AG04449 (cell line): ENCODE data around the gene PTPRE.

Experiments used
- CTCF ChIA-PET: fragments of 350-600 bp; formaldehyde crosslinking; extraction: SDS; loops from one replicate; lab custom pipeline; 2021; ENCODE audit warnings: antibody characterized with exemption; lab: Yijun Ruan, JAX
- POLR2A ChIA-PET: fragments of 400-600, 350-600 bp; formaldehyde crosslinking; extraction: SDS; loops from one replicate; lab custom pipeline; 2020; ENCODE audit warnings: antibody characterized with exemption, inconsistent platforms; lab: Yijun Ruan, JAX
- DNase-seq: peaks from one replicate; pipeline ENCODE4 v3.0.0-alpha.2; 2010; ENCODE audit warnings: low read depth, low spot score
- H3K4me3 ChIP-seq: 2 replicates; pipeline ENCODE4 v1.5.1; 2011; ENCODE audit warnings: low read depth, mild to moderate bottlenecking, control low read depth, low read length
- TF ChIP-seq, protein P1 (sequence below): IDR thresholded peaks from one replicate; pipeline ENCODE4 v1.5.1; 2011; ENCODE audit warnings: mild to moderate bottlenecking, moderate library complexity, low read length, control low read depth, inconsistent platforms; ENCODE audit not compliant: insufficient read depth; ENCODE audit errors: missing control alignments

PTPRE gene

DNA sequence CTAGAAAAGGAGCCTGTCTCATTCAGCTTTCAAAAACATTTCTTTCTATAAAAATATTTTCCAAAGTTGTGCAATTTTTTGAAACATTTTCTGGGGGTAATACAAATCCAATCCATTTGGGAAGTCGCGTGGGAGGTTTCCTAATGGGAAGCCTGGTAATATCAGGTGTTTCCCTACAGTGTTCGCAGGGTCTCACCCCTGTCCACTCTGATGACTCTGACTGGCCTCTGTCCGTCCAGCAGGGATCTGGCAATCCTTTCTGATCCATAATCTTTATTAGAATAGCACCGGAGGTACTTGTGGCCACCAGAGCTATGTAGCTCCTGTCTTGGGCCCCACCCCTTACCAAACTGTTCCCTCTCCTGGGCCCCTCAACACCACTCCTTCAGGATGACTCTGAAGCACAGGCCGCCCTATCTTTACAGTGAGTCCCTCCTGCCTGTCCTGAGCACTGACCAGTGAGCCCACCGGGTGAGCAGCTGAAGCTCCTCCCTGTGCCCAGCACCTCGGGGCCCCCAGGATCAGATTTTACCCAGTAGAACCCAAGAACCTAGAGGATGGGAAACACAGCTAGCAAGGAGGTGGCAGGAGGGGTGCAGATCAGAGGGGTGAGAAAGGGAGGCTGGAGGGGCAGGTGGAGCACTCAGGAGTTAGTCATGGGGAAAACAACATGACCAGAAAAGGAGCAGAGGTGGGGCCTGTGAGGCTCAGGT lies 84.8 kb downstream of the PTPRE start:
- H3K4me3 ChIP-seq: no peak overlapping the region
- ChIA-PET CTCF (interaction anchor here (2.6 kb wide), 1 partner anchor 20 kb away, joined by 13 read pairs; no protein-coding TSS in a partner anchor), POLR2A (no interaction called here)
- TF ChIP-seq, protein P1, sequence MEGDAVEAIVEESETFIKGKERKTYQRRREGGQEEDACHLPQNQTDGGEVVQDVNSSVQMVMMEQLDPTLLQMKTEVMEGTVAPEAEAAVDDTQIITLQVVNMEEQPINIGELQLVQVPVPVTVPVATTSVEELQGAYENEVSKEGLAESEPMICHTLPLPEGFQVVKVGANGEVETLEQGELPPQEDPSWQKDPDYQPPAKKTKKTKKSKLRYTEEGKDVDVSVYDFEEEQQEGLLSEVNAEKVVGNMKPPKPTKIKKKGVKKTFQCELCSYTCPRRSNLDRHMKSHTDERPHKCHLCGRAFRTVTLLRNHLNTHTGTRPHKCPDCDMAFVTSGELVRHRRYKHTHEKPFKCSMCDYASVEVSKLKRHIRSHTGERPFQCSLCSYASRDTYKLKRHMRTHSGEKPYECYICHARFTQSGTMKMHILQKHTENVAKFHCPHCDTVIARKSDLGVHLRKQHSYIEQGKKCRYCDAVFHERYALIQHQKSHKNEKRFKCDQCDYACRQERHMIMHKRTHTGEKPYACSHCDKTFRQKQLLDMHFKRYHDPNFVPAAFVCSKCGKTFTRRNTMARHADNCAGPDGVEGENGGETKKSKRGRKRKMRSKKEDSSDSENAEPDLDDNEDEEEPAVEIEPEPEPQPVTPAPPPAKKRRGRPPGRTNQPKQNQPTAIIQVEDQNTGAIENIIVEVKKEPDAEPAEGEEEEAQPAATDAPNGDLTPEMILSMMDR: no peak
- DNase-seq: no peak

DNA sequence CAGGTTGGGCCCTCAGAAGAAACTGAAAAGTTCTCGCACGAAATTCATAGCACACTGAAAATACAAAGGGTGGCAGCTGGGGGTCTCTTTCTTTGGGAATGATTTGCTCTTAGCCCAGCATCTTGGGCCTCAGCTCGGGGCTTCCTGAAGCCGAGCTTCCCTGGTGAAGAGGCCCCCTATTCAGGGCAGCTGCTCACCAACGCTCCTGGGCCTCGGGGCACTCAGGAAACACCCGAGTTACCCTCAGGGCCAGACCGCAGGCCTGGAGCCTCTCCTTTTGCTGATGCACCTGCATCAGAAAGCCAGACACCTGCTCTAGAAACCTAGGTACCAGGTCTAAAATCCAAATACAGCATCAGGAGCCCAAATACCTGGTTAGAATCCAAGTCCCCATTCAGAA lies 85.5 kb downstream of the PTPRE start:
- TF ChIP-seq, protein P1: no peak
- H3K4me3 ChIP-seq: no peak overlapping the region
- DNase-seq: no peak
- ChIA-PET CTCF (interaction anchor here (2.6 kb wide), 1 partner anchor 19 kb away, joined by 13 read pairs; no protein-coding TSS in a partner anchor), POLR2A (no interaction called here)

DNA sequence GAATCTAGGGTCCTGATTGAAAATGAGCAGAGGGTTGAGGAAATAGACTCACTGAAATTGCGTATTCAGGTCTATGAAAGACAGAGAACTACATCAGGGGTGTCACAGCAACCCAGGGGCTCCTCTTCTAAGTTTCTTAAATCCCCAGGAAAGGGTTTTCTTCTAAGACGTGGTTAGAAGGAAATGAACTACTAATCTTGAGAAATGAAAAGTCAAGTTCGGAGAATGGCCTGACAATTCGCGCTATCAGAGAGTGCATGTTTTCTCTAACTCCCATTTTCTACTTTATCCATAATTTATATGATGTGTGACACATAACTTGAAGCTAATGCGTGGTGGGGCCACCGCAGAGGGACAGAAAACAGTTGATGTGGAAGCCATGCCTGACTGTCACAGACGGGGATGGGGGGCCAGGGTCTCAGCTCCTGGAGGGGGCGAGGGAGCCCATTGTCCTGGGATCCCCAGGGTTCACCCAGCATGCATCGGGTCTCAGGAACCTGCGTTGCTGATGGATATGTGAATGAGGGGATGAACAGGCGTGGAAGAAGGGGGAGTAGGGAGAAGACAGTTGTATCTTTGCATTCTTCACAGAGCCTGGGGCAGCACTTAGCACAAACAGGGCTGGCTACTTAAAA lies 86.3 kb downstream of the PTPRE start:
- CTCF ChIA-PET: interaction anchor here (2.6 kb wide), 1 partner anchor 18 kb away, joined by 13 read pairs; no protein-coding TSS in a partner anchor
- POLR2A ChIA-PET: no interaction called here
- no peak overlapping the region for H3K4me3 ChIP-seq
- TF ChIP-seq, protein P1: no peak
- DNase-seq: no peak

DNA sequence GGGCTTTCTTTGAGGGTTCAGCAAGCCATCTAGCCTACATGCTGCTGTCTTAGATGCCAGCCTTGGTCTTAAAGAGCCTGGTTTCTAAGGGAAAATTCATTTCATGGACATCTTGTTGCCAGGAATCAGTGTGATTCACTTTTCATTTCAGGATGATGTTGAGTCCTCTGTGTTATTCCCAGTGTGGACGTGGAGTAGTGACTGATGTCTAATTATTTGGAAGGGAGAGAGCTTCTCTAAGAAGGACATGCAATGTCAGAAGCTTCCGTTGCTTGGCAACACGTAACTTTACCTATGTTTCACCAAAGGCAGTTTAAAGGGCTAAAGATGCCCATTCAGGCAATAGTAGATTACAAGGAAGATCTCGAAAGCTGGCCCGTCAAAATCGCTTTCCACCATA lies 89.0 kb downstream of the PTPRE start:
- no peak overlapping the region for H3K4me3 ChIP-seq
- ChIA-PET POLR2A (no interaction called here), CTCF (interaction anchor here (1.3 to 2.6 kb wide), 2 partner anchors 14 to 15 kb away, joined by 3 to 8 read pairs; no protein-coding TSS in a partner anchor)
- DNase-seq: no peak
- TF ChIP-seq, protein P1: no peak

DNA sequence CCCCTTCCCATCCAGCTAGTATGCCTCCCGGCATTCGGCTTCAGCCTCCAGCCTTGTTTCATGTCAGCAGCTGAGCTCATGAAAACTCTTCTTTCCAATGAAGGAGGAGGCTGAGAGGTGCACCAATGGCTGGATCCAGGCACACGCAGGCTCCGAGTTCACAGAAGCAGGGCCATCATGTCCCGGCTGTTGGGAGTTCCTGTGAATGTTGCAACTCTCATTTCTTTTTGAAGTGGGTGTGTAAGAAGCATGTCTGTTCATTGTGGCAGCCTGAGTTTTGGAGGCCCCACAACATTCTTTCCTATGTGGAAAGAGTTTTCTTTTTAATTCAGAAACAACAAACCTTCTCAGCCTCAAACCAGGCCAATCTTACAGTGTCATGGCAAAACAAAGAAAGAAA lies 89.7 kb downstream of the PTPRE start:
- CTCF ChIA-PET: interaction anchor here (1.3 to 2.6 kb wide), 2 partner anchors 13 to 15 kb away, joined by 3 to 8 read pairs; no protein-coding TSS in a partner anchor

More for the DNA sequence above, 89.7 kb downstream of the PTPRE start:
- DNase-seq: no peak
- no peak overlapping the region for H3K4me3 ChIP-seq
- TF ChIP-seq, protein P1: no peak
- POLR2A ChIA-PET: no interaction called here
